GM23338 (cell line): ENCODE measurements around the gene NCL. TPM values are rescaled to one million over a fixed set of nuclear protein-coding genes. Genes with fewer than 3 reads are reported as not detected.

Experiments used
- ATAC-seq: fragments of 200-7000 bp; cut with Tn5 transposase; 3 replicates; pipeline ENCODE4 v1.9.1; 2020
- DNase-seq: peaks from one replicate; pipeline ENCODE4 v3.0.0-alpha.2; 2015; ENCODE audit warnings: low spot score
- H2AFZ ChIP-seq: fragments of 200-600 bp; sonication (generic); 2 replicates; pipeline ENCODE4 v1.8.0; 2016; ENCODE audit warnings: antibody characterized with exemption, mild to moderate bottlenecking, moderate library complexity
- H3F3A ChIP-seq: fragments of 200-600 bp; sonication (generic); replicated peaks from 2 replicates; pipeline ENCODE4 v1.8.0; 2017; ENCODE audit warnings: antibody characterized with exemption, mixed run types, low read depth
- H3K27ac ChIP-seq: fragments of 200-600 bp; sonication (generic); 2 replicates; pipeline ENCODE4 v1.6.1; 2016; ENCODE audit warnings: low read depth
- H3K27me3 ChIP-seq: fragments of 200-600 bp; sonication (generic); 2 replicates; pipeline ENCODE4 v1.8.0; 2016; ENCODE audit warnings: mild to moderate bottlenecking, mixed run types, moderate library complexity; ENCODE audit not compliant: insufficient read depth
- H3K36me3 ChIP-seq: fragments of 200-600 bp; sonication (generic); 2 replicates; pipeline ENCODE4 v1.8.0; 2016; ENCODE audit warnings: mild to moderate bottlenecking; ENCODE audit not compliant: insufficient read depth
- H3K4me1 ChIP-seq: fragments of 200-600 bp; sonication (generic); 2 replicates; pipeline ENCODE4 v1.8.0; 2016; ENCODE audit warnings: mild to moderate bottlenecking, moderate library complexity; ENCODE audit not compliant: insufficient read depth
- H3K4me2 ChIP-seq: fragments of 200-600 bp; sonication (generic); 2 replicates; pipeline ENCODE4 v1.7.1; 2017; ENCODE audit warnings: mixed run types
- H3K4me3 ChIP-seq: fragments of 200-600 bp; sonication (generic); 2 replicates; pipeline ENCODE4 v1.6.1; 2016; ENCODE audit warnings: mixed run types
- H3K79me2 ChIP-seq: fragments of 200-600 bp; sonication (generic); replicated peaks from 2 replicates; pipeline ENCODE4 v1.8.0; 2017; ENCODE audit warnings: mild to moderate bottlenecking; ENCODE audit not compliant: insufficient read depth
- H3K9me2 ChIP-seq: fragments of 200-600 bp; sonication (generic); 2 replicates; pipeline ENCODE4 v1.8.0; 2017; ENCODE audit not compliant: insufficient read depth
- H4K20me1 ChIP-seq: fragments of 200-600 bp; sonication (generic); replicated peaks from 2 replicates; pipeline ENCODE4 v1.8.0; 2017; ENCODE audit warnings: mild to moderate bottlenecking; ENCODE audit not compliant: insufficient read depth
- H3K27ac Mint-ChIP-seq: 2 replicates; pipeline ENCODE4 v1.8.0; 2020; ENCODE audit warnings: inconsistent platforms, mild to moderate bottlenecking, moderate library complexity, mixed read lengths
- H3K27me3 Mint-ChIP-seq: 3 replicates; pipeline ENCODE4 v1.8.0; 2022; ENCODE audit warnings: low read depth, mild to moderate bottlenecking, moderate library complexity, mixed read lengths, inconsistent platforms; ENCODE audit not compliant: insufficient read depth, poor library complexity
- H3K36me3 Mint-ChIP-seq: 3 replicates; pipeline ENCODE4 v1.8.0; 2021; ENCODE audit warnings: low read depth, mild to moderate bottlenecking, inconsistent platforms, moderate library complexity, mixed read lengths
- H3K4me1 Mint-ChIP-seq: 3 replicates; pipeline ENCODE4 v1.8.0; 2020; ENCODE audit warnings: mild to moderate bottlenecking, inconsistent platforms, mixed read lengths
- H3K4me3 Mint-ChIP-seq: 3 replicates; pipeline ENCODE4 v1.8.0; 2021; ENCODE audit warnings: moderate library complexity, mild to moderate bottlenecking, inconsistent platforms, mixed read lengths
- H3K9me3 Mint-ChIP-seq: 3 replicates; pipeline ENCODE4 v1.8.0; 2020; ENCODE audit warnings: moderate library complexity, mild to moderate bottlenecking, inconsistent platforms, mixed read lengths
- CREB1 ChIP-seq: fragments of 250-450 bp; sonication (Bioruptor Pico); IDR thresholded peaks from 2 replicates; pipeline ENCODE4 v1.5.0; 2020; ENCODE audit warnings: low read depth, mild to moderate bottlenecking, moderate library complexity
- CTCF ChIP-seq, 2 experiments: fragments of 200-600 bp in 1 of 2; sonication (generic) in 1 of 2; conservative IDR thresholded peaks; 2 replicates each; pipeline versions ENCODE4 v1.5.1 to v1.6.1; 2016 to 2017; ENCODE audit warnings: antibody characterized with exemption in 2 of 2, low read depth in 2 of 2, mild to moderate bottlenecking in 2 of 2, moderate library complexity in 1 of 2
- ETS1 ChIP-seq: IDR thresholded peaks from 2 replicates; pipeline ENCODE4 v1.6.1; 2016; ENCODE audit warnings: antibody characterized with exemption
- EZH2 ChIP-seq: fragments of 200-600 bp; sonication (generic); IDR thresholded peaks from one replicate; pipeline ENCODE4 v1.8.0; 2017; ENCODE audit warnings: antibody characterized with exemption, mild to moderate bottlenecking, low read depth; ENCODE audit not compliant: unreplicated experiment
- EZH2phosphoT487 ChIP-seq: fragments of 200-600 bp; sonication (generic); IDR thresholded peaks from one replicate; pipeline ENCODE4 v1.8.1; 2018; ENCODE audit warnings: antibody characterized with exemption; ENCODE audit not compliant: unreplicated experiment
- JUNB ChIP-seq: IDR thresholded peaks from one replicate; pipeline ENCODE4 v1.6.1; 2016; ENCODE audit warnings: antibody characterized with exemption; ENCODE audit not compliant: unreplicated experiment
- NANOG ChIP-seq: IDR thresholded peaks from 2 replicates; pipeline ENCODE4 v1.6.1; 2016; ENCODE audit warnings: antibody characterized with exemption, borderline replicate concordance
- POLR2AphosphoS5 ChIP-seq: IDR thresholded peaks from 2 replicates; pipeline ENCODE4 v1.6.1; 2016; ENCODE audit warnings: antibody characterized with exemption, low read depth
- ZNF114 ChIP-seq: fragments of 250-450 bp; sonication (Bioruptor Pico); IDR thresholded peaks from 2 replicates; pipeline ENCODE4 v1.5.0; 2020; ENCODE audit warnings: mild to moderate bottlenecking, moderate library complexity
- ZNF331 ChIP-seq: fragments of 250-450 bp; sonication (Bioruptor Pico); IDR thresholded peaks from 2 replicates; pipeline ENCODE4 v1.5.0; 2020; ENCODE audit warnings: low read depth, mild to moderate bottlenecking, moderate library complexity
- ZNF462 ChIP-seq: fragments of 250-450 bp; sonication (Bioruptor Pico); IDR thresholded peaks from 2 replicates; pipeline ENCODE4 v1.5.0; 2020; ENCODE audit warnings: mild to moderate bottlenecking, moderate library complexity
- polyA plus RNA-seq: library from polyadenylated mRNA; unstranded; fragments of >200 nt; fragmentation: Nextera tagmentation; extraction: Ambion mirVana; gene quantifications from 2 replicates; pipeline ENCODE4 v1.2.1, GENCODE V29; 2016
- total RNA-seq: library from RNA; depleted of rRNA; stranded (reverse); fragments of >200 nt; shearing (Covaris generic); gene quantifications from 2 replicates; pipeline ENCODE4 v1.2.3, GENCODE V29; 2014

Gene NCL
- total and polyA plus RNA-seq, 2 experiments from 2014 or later: 678 to 2,269 TPM

- H3K9me2 ChIP-seq: no peaks in the 10 kb centered on the region
- H3K4me1 Mint-ChIP-seq: peaks cover 59% of the 10 kb centered on the region
- peak overlapping the region; percentile 22 for H3K27ac Mint-ChIP-seq
- DNase-seq (no peak), ATAC-seq (no peak)
- no peak overlapping the region; the same call in 2 of the 3 replicates for H3K4me3 Mint-ChIP-seq
- H3K27ac ChIP-seq: peak overlapping the region; percentile 91; the same call in 1 of the 2 replicates
- H2AFZ ChIP-seq: no peak overlapping the region
- H3F3A ChIP-seq: peaks cover 100% of the 10 kb centered on the region
- peaks cover 82% of the 10 kb centered on the region for H4K20me1 ChIP-seq
- H3K36me3 Mint-ChIP-seq: peaks cover 100% of the 10 kb centered on the region
- H3K79me2 ChIP-seq: peaks cover 68% of the 10 kb centered on the region
- peaks cover 92% of the 10 kb centered on the region for H3K36me3 ChIP-seq
- no peak overlapping the region for H3K4me2 ChIP-seq
- no peak overlapping the region for H3K4me3 ChIP-seq
- H3K27me3 ChIP-seq: no peaks in the 10 kb centered on the region
- peaks cover 7% of the 10 kb centered on the region; the same call in 1 of the 3 replicates for H3K9me3 Mint-ChIP-seq
- no peak for TF ChIP-seq EZH2
- H3K27me3 Mint-ChIP-seq: peaks cover 31% of the 10 kb centered on the region
- peaks cover 23% of the 10 kb centered on the region for H3K4me1 ChIP-seq
Measured at GRCh38 chr2:231458368-231458767, 5.9 kb downstream of the NCL start.

- Histone ChIP-seq H3K27me3 (no peaks in the 10 kb centered on the region), H3K4me2 (no peak overlapping the region), H3K9me2 (no peaks in the 10 kb centered on the region), H3K27ac (peak overlapping the region; percentile 91), H2AFZ (no peak overlapping the region), H3K4me1 (peaks cover 17% of the 10 kb centered on the region), H4K20me1 (peaks cover 71% of the 10 kb centered on the region), H3K4me3 (no peak overlapping the region), H3F3A (peaks cover 97% of the 10 kb centered on the region), H3K79me2 (peaks cover 55% of the 10 kb centered on the region), H3K36me3 (peaks cover 79% of the 10 kb centered on the region)
- no peak overlapping the region for H3K27ac Mint-ChIP-seq
- 0 out of 3 replicates have a peak, but pooled peaks cover 4% of the 10 kb centered on the region for H3K9me3 Mint-ChIP-seq
- no peak overlapping the region for H3K4me3 Mint-ChIP-seq
- peaks cover 35% of the 10 kb centered on the region for H3K27me3 Mint-ChIP-seq
- H3K36me3 Mint-ChIP-seq: peaks cover 100% of the 10 kb centered on the region
- ATAC-seq (no peak), DNase-seq (no peak)
- H3K4me1 Mint-ChIP-seq: peaks cover 60% of the 10 kb centered on the region
- TF ChIP-seq POLR2AphosphoS5 (no peak), ZNF331 (CRISPR knock-in tag) (no peak), CREB1 (CRISPR knock-in tag) (no peak), CTCF (conservative IDR thresholded peaks at IDR 0.05; ENCODE audit: low read depth in 2 of 2) (no peak), ZNF462 (no peak), NANOG (no peak), EZH2 (no peak), EZH2phosphoT487 (no peak), ZNF114 (CRISPR knock-in tag) (no peak), ETS1 (no peak), JUNB (no peak)
Measured at GRCh38 chr2:231457101-231457500, 7.2 kb downstream of the NCL start.
